Stimulated activated CD8-positive, alpha-beta memory T cell treated with anti-CD3 and anti-CD28 coated beads, Interleukin-4, amount 100 ng/mL, for 24 hours (primary cell): Measurements from ENCODE around the gene GSG1L.

Source experiments
- DNase-seq: peaks from one replicate; pipeline ENCODE4 v3.0.0-alpha.2; 2020; ENCODE audit warnings: low read depth

Gene GSG1L

DNA sequence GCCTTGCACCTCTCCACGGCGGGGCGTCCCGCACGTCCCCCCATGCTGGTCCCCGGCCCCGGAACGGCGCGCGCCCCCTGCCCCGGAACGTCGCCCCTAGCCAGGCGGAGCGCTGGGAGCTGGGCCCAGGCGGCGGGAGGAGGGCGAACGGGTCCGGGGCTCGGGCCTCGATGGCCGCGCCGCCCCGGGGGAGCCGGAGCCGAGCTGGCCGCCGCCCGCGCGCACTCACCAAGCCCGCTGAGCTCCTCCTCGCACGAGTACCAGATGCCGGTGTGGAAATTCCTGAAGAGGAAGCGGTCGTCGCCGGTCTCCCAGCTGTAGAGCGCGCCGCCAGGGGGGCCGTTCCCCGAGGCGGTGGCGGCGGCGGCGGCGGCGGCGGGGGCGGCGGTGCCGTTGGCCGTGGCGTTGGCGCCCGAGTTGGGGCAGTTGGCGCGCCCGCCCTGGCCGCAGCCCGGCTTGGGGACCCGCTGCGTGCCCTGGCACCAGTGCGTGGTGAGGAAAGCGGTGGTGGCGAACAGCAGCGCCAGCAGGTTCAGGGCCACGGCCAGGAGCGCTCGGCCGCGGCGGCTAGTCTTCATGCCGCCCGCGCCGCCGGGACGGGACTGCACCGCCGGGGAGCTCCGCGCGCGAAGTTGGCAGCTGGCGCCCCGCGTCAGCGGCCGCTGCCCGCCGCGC, 530 bp downstream of the GSG1L start:
- DNase-seq, result no peak

GRCh38 chr16:28062261-28062846, 1.2 kb downstream of the GSG1L start:
- DNase-seq, result no peak

DNA sequence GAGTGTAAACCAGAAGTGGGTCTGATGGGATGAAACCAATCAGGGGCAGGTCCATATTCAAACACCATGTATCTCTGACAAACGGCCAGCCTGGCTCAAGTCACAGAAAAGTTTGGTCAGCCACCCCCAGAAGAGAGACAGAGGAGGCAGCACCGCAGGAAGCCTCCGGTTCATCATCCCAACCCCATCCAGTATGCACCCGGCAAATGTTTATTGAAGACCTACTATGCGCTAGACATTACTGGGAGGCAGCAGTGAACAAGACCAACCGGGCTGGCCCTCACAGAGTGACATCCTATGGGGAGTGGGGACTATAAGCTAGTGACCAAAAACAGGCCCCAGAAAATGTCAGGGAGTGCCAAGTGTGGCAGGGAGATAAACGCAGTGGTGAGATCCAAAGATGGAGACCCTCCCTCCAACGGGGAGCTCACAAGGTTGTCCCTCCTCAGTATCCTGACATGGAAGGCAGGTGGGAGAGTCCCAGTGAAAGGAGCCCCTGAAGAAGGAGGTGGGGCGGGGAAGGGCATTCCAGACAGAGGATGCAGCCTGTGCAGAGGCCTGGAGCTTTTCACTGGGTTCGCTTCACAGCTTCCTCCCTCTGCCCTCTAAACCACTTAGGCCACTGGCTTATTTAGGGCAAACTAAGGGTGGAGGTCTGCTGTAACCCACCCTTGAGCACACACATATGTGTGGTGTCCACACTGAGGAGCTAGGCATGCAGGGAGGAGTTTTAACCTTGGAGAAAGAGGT, 2.0 kb downstream of the GSG1L start:
- DNase-seq, result no peak

DNA sequence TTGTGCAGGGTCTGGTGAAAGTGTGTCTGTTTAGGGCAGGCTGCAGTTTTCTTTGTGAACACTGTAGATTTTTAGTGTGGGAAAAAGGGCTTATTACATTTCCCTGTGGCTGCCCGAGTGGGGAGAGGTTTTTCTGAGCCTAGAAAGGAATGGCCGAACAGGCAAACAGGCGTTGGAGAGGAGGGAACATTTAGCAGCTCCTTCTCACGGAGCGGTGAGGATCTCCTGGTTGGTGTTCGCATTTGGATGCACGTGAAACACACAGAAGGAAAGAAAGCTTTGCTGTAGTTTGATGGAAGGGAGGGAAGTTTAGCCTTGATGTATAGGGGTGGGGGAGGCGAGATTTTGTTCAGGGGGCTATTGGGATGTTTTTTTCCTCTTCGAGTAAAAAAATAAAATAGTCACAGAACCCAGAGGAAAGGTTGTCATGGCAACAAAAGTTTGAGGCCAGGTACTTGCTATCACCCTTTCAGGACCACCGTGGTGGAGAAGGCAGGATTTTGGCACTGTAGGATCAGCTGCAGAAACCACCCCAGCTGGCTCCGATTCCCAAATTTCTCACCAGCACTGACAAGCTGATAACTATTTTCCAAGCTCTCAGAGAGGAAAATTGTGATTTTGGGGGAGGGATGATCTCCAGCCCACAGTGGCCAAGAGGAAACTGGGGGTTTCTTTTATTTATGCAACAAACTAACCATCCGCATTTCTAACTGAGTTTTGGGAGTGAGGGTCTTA, 3.5 kb downstream of the GSG1L start:
- no peak for DNase-seq

DNA sequence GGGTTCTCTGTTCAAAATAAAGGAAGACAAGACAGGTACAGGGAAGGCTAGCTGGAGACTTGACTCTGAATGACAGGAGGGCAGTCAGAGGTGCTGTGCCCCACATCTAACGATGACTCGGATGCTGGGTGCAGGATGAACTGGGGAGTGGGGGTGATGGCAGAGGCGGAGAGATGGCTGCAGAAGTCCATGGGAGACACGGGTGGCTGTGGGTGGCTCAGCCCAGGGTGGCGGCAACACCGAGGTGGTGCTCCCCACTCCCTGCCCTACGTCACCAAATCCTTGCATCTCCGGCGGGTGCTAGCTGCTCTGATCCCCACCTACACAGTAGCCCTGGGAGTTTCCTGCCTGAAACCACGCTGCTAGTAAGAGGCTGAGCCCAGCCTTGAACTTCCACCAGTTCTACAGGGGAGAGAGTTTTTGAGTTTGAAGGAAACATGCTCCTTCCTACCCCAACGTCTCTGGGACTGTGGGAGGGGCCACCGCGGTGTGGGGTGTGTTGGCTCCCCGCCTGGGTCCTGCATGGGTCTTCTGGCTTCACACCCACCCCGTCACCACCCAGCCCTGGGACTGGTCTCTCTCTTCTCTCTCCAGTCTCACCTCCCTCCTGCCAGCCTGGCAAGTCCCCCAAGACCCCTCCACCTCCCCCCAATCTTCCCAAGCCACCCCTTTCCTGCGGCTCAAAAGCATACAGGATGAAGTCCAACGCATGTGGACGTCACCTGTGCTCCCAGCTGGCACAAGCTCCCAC, 4.5 kb downstream of the GSG1L start:
- no peak for DNase-seq

DNA sequence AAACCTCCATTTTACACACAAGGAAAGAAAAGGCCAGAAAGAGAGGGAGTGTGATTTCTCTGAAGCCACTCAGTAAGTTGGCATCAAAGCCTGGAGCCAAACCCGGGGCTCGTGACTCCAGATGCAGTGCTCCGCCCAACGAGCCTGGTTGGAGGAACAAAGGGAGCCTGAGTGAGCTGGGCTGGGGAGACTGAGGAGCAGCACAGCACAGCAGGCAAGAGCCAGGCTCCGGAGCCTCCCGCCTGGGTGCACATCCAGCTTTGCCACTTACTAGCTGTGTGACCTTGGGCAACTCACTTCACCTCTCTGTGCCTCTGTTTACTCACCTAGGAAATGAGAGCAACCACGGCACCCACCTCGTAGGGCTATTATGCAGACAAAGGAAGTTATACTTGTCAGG, 5.6 kb downstream of the GSG1L start:
- DNase-seq, result no peak

- no peak for DNase-seq
Measured at GRCh38 chr16:28053461-28053860, 10.1 kb downstream of the GSG1L start.

- no peak for DNase-seq
Measured at GRCh38 chr16:28052274-28053128, 11.0 kb downstream of the GSG1L start.

DNA sequence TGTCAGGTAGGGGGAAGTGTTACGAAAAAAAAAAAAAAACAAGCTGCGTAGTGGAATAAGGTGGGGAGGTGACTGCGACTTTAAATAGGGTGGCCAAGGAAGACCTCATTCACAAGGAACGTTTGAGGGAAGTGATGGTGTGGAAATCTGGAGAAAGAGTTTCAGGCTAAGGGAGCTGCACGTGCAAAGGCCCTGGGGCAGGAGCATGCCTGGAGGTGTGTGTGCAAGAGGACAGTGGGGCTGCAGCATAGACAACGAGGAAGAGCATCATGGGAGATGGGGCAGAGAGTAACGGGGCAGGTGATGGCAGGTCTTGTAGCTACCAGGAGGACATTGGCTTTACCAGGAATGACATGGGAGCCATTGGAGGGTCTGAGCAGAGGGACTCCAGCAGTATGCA, 12.0 kb downstream of the GSG1L start:
- no peak for DNase-seq

GRCh38 chr16:28042811-28043210, 20.7 kb downstream of the GSG1L start:
- no peak for DNase-seq

- DNase-seq, result no peak
Measured at GRCh38 chr16:28041615-28042014, 21.9 kb downstream of the GSG1L start.

GRCh38 chr16:28040039-28040438, 23.5 kb downstream of the GSG1L start:
- no peak for DNase-seq

DNA sequence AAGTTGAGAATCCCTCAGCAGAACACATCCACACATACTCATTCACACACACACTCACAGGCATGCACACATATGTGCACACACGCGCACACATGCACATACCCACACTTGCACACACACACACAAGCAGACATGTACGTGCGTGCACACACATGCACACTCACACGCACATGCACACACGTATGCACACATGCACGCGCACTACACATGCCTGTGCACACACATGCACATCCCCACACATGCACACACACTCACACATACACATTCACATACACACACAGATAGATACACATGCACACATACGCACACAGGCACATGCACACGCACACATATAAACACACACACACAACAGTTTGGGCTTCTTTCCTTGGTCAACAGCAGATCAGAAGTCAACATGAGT, 24.0 kb downstream of the GSG1L start:
- no peak for DNase-seq

GRCh38 chr16:28038409-28038808, 25.1 kb downstream of the GSG1L start:
- no peak for DNase-seq

DNA sequence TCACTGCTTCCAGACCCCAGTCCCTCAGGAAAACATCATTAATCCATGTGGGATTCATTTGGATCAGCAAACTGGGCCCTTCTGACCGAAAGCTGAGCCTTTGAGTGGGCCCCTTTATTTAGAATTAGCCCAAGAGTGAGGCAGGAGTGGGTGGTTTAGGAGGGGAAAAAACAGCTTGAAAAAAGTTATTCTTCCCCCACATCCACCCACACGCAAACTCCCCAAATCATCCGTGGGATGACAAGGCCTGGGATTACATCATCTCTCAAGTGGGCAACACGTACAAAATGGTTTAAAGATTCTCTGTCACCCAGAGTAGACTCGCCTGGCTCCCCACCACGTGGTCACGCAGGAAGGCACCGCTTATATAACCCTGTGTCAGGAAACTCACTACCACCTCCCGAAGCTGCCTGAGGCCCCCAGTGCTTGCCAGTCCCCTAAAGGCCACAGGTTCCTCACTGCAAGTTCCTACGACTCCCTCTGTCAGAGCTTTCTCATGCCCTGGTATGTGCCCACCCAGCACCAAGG, 27.6 kb downstream of the GSG1L start:
- no peak for DNase-seq

- DNase-seq, result no peak
Measured at GRCh38 chr16:28033870-28034269, 29.6 kb downstream of the GSG1L start.

GRCh38 chr16:28029387-28030002, 34.0 kb downstream of the GSG1L start:
- DNase-seq, result no peak

- DNase-seq, result no peak
Measured at GRCh38 chr16:28027055-28027454, 36.5 kb downstream of the GSG1L start.

DNA sequence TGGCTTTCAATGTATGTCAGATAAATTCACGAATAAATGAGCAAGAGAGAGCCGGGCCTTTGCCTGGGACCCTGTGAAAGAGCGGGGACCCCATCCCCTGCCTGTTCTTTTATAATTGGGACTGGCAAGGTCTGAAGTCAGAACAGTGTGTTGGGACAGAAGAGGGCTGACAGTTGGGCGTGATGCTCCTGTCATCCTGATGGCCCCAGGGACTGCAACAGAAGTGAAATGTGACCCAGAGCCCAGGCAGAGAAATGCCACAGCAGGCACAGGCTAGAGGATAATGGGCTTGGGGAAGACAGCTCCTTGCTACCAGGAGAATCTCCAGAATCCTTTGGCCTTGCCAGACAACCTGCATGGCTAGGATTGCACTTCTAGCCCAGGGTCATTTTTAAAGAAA, 37.9 kb downstream of the GSG1L start:
- DNase-seq, result no peak

GRCh38 chr16:28019218-28019617, 44.3 kb downstream of the GSG1L start:
- no peak for DNase-seq
